GM18867 (cell line): Measurements from ENCODE around the gene ARID2.

Source experiments
- ATAC-seq: cut with Tn5 transposase; IDR thresholded peaks from one replicate; pipeline ENCODE4 v1.9.1; 2021; ENCODE audit warnings: mild to moderate bottlenecking, moderate library complexity; ENCODE audit not compliant: unreplicated experiment

The ARID2 gene, protein sequence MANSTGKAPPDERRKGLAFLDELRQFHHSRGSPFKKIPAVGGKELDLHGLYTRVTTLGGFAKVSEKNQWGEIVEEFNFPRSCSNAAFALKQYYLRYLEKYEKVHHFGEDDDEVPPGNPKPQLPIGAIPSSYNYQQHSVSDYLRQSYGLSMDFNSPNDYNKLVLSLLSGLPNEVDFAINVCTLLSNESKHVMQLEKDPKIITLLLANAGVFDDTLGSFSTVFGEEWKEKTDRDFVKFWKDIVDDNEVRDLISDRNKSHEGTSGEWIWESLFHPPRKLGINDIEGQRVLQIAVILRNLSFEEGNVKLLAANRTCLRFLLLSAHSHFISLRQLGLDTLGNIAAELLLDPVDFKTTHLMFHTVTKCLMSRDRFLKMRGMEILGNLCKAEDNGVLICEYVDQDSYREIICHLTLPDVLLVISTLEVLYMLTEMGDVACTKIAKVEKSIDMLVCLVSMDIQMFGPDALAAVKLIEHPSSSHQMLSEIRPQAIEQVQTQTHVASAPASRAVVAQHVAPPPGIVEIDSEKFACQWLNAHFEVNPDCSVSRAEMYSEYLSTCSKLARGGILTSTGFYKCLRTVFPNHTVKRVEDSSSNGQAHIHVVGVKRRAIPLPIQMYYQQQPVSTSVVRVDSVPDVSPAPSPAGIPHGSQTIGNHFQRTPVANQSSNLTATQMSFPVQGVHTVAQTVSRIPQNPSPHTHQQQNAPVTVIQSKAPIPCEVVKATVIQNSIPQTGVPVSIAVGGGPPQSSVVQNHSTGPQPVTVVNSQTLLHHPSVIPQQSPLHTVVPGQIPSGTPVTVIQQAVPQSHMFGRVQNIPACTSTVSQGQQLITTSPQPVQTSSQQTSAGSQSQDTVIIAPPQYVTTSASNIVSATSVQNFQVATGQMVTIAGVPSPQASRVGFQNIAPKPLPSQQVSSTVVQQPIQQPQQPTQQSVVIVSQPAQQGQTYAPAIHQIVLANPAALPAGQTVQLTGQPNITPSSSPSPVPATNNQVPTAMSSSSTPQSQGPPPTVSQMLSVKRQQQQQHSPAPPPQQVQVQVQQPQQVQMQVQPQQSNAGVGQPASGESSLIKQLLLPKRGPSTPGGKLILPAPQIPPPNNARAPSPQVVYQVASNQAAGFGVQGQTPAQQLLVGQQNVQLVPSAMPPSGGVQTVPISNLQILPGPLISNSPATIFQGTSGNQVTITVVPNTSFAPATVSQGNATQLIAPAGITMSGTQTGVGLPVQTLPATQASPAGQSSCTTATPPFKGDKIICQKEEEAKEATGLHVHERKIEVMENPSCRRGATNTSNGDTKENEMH (N-terminal part only)

DNA sequence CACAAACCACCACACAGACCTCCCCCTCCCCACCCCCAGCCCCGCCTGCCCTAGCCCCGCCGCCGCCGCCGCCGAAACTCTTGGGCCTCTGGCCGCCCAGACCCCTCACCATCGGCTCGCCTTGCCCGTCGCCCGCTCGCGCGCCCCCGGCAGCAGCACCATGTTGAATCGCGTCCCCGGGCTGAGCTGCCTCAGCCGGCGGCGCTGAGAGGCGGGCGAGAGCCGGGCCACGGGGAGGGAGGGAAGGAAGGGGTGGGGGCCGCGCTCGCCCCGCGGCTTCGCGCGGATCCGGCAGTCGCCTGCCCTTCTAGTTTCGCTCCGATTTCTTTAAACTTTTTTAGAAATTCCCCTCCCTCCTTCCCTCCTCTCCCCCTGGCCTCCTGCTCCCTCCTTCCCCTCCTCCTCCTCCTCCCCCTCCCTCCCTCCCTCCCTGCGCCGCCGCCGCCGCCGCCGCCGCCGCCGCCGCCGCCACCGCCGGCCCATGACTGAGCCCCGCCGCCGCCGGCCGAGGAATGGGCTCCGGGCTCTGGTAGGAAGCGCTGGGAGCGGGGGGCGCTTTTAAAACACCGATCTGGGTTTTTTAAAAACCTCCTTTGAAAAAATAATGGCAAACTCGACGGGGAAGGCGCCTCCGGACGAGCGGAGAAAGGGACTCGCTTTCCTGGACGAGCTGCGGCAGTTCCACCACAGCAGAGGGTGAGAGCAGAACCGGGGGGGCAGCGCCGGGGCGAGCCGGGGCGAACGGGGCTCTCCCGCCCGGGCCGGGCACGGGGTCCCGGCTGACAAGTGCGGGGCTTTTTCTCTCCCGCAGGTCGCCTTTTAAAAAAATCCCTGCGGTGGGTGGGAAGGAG lies at the start of gene ARID2:
TSS of gene ARID2 (plus strand) at position 474 of the 851 bp plus-strand sequence. CDS start at position 605, 131 bp downstream.
- peak; percentile 7 for ATAC-seq

DNA sequence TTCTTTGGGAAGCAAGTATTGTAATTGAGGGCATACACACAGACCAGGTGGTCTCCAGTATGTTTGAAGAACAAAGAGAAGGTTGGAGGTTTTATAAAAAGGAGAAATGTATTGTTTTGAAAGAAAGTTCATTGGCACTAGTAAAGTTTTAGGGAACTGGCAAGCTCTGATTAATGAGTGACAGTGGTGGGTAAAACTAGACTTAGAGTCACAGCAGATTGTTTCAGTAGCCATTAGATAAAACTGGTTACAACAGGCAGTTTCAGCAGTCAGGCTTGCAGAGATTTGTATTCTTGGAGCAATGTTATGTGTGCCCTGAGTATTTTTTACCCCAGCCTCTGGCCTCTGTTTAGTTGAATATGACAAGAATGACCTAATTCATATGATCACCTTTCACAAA lies 49.1 kb upstream of the ARID2 start:
- ATAC-seq = no peak

DNA sequence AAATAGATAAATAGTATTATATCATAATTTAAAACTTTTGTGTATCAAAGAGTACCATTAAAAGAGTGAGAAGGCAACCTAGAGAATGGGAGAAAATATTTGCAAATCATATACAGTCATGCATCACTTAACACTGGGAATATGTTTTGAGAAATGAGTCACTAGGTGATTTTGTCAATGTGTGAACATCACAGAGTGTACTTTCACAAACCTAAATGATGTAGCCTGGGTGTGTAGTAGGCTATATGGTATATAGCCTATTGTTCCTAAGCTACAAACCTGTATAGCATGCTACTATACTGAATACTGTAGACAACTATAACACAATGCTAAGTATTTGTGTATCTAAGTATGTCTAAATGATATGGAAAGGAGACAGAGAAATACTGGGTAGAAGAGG lies 48.0 kb upstream of the ARID2 start:
- ATAC-seq = no peak

DNA sequence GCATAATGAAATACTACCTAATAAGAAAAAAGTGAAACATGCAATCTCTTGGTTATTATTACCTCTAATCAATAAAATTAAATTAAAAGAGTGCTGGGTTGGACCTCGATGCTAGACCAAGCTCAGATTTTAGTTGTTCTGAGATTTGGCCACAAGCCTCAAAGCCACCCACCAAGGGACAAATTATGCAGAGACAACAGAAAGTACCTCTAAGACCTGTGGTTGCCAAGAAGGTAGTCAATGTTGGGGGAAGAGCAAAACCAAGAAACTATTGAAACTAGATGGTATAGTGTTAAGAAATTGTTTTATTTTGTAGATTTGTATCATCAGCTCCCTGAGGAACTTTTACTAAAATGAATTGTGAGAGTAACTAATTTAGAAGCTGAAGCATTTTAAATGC lies 43.8 kb upstream of the ARID2 start:
- ATAC-seq = peak; percentile 76

DNA sequence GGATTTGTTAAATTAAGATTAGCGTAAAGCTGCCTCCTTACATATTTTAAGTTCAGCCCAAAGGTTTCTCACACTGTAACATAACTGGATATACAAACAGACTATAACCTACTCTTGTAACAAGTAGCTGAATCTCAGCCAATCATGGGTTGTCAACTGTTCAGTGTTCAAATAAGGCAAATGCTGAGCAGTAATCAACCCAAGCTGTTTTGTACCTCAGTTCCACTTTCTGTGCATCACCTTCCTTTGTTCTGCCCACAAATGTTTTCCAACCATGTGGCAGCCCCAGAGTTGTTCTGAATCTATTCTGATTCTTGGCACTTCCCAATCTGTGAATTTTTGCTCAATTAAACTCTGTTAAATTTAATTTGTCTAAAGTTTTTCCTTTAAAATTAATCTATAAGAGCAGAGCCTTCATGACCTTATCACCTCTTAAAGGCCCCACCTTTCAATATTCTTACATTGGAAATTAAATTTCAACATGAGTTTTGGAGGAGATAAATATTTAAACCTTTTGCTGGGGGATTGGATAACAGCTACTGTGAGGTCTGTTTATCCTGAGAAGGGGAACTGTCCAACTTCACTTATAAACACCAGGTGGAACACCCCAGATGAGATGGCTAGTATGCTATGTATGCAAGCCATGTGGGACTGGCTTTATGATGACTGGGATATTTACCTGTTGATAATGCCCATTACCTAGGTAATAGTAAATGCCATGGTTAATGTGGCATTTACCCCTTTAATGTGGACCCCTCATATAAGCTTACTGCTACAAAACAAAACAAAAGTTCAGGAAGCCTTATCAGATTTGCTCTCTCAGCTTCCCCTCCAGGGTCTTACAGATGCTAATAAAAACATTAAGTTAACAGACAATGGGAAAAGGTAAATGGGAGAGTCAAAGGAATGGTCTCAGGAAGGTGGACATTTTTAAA lies 42.2 kb upstream of the ARID2 start:
- ATAC-seq = no peak

DNA sequence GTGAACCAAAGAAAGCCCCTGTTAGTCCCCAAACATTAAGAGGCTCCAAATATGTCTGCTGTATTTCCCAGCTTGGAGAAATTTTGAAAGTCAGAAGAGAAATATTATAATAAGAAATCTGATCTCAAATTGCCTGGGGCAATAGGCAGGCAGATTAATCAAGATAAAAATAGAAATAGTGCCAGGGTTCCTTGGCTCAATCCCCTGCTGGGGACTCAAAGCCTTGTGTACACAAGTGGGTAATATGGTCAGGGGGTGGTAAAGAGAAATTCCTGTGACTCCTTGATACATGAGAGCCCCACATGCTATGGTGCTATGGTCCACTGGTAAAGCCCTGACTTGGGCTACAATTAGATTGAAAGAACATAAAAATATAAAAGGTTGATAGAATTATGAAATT lies 41.3 kb upstream of the ARID2 start:
- no peak for ATAC-seq

DNA sequence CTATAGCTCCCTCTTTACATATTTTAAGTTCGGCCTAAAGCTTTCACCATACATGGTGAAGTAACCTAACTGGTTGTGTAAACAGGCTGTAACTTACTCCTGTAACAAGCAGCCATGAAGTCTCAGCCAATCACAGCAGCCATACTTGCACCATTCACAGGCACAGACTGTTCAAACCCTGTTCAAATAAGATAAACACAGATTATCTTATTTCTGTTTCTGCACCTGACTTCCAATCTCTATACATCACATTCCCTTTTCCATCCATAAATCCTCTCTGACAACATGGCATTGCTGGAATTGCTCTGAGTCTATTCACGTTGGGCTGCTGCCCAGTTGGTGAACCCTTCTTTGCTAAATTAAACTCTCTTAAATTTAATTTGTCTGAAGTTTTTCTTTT lies 34.5 kb upstream of the ARID2 start:
- no peak for ATAC-seq

DNA sequence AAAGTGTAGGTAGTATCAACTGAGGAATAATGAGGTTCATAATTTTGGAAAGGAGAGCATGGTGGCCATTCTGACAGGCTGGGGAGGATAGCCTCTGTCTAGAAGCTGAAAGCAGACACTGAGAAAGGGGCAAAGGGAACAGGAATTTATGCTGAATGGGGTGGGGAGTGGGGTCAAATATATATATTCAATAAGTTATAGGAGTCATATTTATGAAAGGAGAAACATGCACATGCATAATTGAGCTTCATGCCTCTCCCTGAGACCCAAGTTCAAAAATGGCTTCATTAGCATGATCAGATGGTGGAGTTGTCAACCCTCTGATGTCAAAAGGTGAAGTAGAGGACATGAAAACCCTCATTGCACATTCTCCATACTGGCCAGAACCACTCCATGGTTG lies 33.9 kb upstream of the ARID2 start:
- ATAC-seq = no peak

DNA sequence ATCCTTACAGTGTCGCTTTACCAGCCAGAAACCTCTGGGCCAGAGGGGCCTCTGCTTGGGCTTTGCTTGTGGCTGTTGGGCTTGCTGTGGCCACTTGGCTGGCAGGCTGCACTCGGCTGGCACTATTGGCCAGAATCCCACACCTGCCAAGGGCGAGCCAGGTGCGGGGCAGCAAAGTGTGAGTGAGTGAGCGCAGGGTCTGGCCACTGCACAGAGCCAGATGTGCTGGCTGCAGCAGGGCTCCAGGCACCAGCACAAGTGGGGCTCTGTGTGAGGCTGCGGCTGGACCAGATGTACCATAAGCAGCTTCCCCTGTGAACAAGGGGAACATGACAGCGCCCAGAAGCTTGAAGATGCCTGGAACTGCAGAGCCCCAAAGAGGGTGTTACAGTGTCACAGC lies 33.5 kb upstream of the ARID2 start:
- ATAC-seq = no peak

DNA sequence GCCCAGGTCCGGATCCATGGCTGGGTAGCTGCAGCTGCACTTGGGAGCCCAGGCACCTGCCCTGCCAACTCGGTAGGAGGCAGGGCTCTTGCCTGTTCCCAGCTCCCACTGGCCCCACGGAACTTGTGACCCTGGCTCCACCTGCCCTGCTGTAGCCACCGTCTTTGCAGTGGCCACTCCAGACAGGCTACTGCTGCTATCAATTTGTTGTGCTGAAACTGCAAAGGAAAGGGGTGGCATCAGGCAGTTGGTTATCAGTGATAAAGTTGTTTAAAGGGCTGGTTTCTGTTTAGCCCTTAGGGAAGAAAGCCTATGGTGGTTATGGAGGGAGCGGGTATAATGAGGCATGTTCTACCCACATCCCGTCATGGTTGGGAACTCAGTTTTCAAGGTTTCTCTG lies 32.1 kb upstream of the ARID2 start:
- no peak for ATAC-seq

DNA sequence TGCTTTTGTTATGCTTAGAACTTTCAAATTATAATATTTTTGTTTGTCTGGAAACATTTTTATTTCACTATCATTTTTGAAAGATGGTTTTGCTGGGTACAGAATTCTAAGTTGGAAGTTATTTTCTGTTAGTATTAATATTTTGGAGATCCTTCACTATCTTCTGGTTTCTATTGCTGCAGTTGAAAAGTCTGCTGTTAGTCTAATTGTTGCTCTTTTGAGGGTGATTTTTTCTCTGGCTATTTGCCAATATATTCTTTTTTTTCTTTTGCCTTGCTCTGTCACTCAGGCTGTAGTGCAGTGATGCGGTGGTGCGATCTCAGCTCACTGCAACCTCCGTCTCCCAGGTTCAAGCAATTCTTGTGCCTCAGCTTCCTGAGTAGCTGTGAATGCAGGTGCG lies 28.2 kb upstream of the ARID2 start:
- no peak for ATAC-seq

DNA sequence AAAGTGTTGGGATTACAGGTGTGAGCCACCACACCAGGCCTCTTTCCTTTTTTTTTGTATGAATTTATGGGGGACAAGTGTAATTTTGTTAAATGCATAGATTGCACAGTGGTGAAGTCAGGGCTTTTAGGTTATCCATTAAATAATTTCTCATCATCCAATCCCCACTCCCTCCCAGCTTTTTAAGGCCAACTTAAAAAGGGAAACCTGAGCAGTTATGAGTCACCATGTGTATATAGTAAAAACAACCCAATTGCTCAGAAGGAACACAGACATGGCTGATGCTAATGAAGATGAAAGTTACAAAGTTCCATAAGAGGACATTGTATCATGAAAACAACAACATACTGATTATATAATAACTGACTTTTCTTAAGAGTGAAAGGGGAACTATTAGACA lies 25.6 kb upstream of the ARID2 start:
- ATAC-seq = no peak

DNA sequence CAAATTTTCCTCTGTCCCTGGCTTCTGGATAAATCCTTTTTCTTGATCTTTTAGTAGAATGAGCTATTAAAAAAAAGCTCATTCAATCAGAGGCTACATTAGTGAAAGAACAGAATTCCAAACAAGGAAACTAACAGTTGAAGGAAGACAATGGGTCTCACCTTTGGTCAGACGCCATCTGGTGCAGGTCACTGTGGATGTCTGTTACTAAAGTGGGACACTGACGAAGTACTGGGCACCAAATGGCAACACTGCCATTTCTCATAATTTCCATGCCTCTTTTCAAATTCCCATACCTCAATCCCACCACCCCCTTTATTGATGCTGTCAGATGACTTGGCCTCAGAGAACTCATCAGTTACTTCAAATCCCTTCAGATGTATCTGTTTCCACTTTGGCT lies 24.5 kb upstream of the ARID2 start:
- ATAC-seq = no peak

DNA sequence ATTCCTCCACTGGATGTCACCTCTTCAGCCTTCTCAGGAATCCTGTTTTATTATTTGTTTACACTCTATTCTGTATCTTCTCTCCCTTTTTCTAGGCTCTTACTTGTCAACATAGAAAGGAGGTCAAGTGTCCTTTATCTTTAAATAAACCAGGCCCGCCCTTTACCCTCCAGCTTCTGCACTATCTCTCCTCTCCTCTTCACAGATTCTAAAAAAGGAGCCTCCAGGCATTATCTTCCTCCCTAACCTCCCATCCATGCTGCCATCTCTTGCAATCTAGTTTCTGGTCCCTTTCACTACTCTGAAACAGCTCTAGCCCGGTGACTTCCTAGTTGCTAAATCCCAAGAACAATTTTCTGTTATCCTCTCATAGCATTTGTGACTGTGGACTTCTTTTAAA lies 24.1 kb upstream of the ARID2 start:
- no peak for ATAC-seq

DNA sequence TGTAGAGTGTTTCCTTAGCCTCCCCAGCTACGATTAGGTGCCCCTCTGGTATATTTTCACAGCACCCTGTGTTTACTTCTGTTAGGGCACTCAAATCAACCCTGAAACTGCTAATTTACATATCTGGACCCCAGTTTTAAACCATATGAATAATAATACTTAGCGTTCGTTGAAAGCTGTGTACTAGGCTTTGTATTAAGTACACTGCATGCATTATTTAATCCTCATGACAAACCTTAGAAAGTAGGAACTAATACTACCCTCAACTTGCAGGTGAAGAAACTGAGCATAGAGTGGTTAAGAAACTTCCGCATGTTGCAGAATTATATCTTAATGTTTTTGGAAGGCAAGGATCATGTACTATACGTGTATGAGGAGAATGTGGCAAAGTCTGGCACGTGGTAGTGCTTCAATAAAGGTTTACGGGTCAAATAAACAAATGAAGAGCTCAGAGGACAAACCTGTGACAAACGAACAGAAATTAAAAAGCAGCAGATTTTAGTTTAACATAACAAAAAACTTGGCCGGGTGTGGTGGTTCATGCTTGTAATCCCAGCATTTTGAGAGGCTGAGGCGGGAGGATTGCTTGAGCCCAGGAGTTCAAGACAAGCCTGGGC lies 22.2 kb upstream of the ARID2 start:
- ATAC-seq = no peak

DNA sequence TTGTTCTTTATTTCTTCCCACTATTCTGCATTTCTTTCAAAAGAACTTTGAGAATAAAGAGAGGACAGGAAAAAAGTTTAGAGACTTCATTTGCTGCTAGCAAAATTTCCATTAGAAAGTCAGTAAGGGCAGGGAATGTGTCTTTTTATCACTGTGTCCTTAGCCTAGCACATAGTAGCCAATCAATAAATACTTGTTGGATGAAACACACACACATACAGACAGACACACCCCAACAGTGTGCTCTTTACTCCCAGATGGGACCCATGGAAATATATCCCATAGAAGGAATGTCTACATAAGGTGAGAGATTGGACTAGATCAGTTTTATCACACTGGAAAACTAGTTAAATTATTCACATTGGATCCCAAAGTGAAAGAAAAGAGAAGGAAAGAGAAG lies 21.1 kb upstream of the ARID2 start:
- no peak for ATAC-seq

DNA sequence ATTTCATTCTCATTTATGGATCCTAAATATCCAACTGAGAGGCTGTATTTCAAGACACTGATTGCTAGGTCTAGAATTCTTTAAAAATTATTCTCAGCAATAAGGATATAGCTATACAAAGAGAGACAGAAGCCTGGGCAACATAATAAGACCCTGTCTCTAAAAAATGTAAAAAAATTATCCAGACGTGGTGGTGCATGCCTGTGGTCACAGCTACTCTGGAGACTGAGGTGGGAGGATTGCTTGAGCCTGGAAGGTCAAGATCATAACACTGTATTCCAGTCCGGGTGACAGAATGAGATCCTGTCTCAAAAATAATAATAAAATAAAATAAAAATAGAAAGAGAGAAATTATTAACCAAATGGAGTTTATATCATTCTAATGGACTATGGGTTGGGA lies 20.6 kb upstream of the ARID2 start:
- ATAC-seq = no peak

DNA sequence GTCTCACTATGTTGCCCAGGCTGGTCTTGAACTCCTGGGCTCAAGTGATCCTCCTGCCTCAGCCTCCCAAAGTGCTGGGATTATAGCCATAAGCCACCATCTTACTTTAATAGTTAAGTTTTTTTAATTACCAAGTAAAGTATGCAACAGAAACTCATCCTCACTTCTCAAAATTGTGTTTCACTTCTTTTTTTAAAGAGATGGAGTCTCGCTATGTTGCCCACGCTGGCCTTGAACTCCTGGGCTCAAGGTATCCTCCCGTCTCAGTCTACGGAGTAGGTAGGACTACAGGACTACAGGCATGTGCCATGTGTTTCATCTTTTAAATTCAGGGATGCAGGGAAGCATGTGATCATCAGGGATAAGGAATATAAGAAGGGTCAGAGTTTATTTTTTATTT lies 17.2 kb upstream of the ARID2 start:
- ATAC-seq = no peak

DNA sequence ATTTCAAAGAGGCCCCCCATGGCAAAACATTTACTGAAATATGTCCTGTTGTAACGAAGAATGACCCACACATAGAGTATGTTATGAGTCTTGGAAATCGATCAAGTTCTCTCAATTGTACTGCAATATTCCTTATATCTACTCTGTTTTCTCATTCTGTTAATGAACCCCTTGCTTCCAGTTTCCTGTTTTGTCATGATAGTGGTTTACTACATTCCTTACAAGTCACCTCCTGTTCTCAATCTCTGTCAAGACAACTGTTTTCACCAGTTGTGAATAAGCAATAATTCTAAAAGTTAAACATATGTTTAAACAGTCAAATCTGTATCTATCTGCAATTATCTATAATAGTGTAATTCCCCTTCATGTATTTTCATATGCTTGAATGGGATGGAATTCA lies 16.4 kb upstream of the ARID2 start:
- ATAC-seq = no peak
